Activated T-cell treated with anti-CD3 and anti-CD28 coated beads, Interleukin-2, amount 50 U/mL, for 4 hours (primary cell): ENCODE measurements around the gene FILIP1L. TPM values are rescaled to one million over a fixed set of nuclear protein-coding genes. Genes with fewer than 3 reads are reported as not detected.

Source experiments
- ATAC-seq, 2 donors: fragments of 200-7000 bp; cut with Tn5 transposase; one replicate each; pipeline ENCODE4 v1.10.0; 2021
- DNase-seq: peaks from one replicate; pipeline ENCODE4 v3.0.0-alpha.2; 2020
- H3K27me3 Mint-ChIP-seq: one replicate; pipeline ENCODE4 v1.8.0; 2021; ENCODE audit warnings: low read depth, mixed read lengths
- H3K36me3 Mint-ChIP-seq: one replicate; pipeline ENCODE4 v1.8.0; 2022; ENCODE audit warnings: mixed read lengths; ENCODE audit not compliant: insufficient read depth
- H3K4me1 Mint-ChIP-seq: one replicate; pipeline ENCODE4 v1.8.0; 2021; ENCODE audit warnings: low read depth, mixed read lengths
- H3K4me3 Mint-ChIP-seq: one replicate; pipeline ENCODE4 v1.8.0; 2021; ENCODE audit warnings: mild to moderate bottlenecking, moderate library complexity, mixed read lengths
- H3K9me3 Mint-ChIP-seq: one replicate; pipeline ENCODE4 v1.8.0; 2021; ENCODE audit warnings: mixed read lengths
- total RNA-seq, 3 donors: library from RNA; stranded (reverse); gene quantifications; one replicate each; pipeline ENCODE4 v1.2.1, GENCODE V29; 2021

The FILIP1L gene
- total RNA-seq, 3 donors from 2014 or later: 0.08 to 0.28 TPM; not detected in 1

GRCh38 chr3:100001526-100002270 is 112.6 kb downstream of the FILIP1L start:
- no peak for ATAC-seq
- Mint-ChIP-seq H3K36me3 (peaks cover 4% of the 10 kb centered on the region), H3K4me1 (peaks cover 2% of the 10 kb centered on the region), H3K27me3 (no peaks in the 10 kb centered on the region), H3K9me3 (no peaks in the 10 kb centered on the region), H3K4me3 (no peak overlapping the region)
- no peak for DNase-seq

- Mint-ChIP-seq H3K36me3 (peaks cover 7% of the 10 kb centered on the region), H3K27me3 (no peaks in the 10 kb centered on the region), H3K9me3 (no peaks in the 10 kb centered on the region), H3K4me3 (no peak overlapping the region), H3K4me1 (peaks cover 2% of the 10 kb centered on the region)
- DNase-seq (no peak), ATAC-seq (no peak)
Measured at GRCh38 chr3:100001083-100001482, 113.2 kb downstream of the FILIP1L start.

- DNase-seq: no peak
- H3K4me3 Mint-ChIP-seq: no peak overlapping the region
- peaks cover 2% of the 10 kb centered on the region for H3K4me1 Mint-ChIP-seq
- no peaks in the 10 kb centered on the region for H3K9me3 Mint-ChIP-seq
- no peaks in the 10 kb centered on the region for H3K27me3 Mint-ChIP-seq
- H3K36me3 Mint-ChIP-seq: peaks cover 10% of the 10 kb centered on the region
- no peak for ATAC-seq
Measured at GRCh38 chr3:99999536-99999935, 114.8 kb downstream of the FILIP1L start.

- no peaks in the 10 kb centered on the region for H3K27me3 Mint-ChIP-seq
- H3K4me1 Mint-ChIP-seq: no peaks in the 10 kb centered on the region
- peaks cover 18% of the 10 kb centered on the region for H3K9me3 Mint-ChIP-seq
- ATAC-seq: no peak
- H3K36me3 Mint-ChIP-seq: peaks cover 29% of the 10 kb centered on the region
- DNase-seq: no peak
- no peak overlapping the region for H3K4me3 Mint-ChIP-seq
Measured at GRCh38 chr3:99997293-99997692, 117.0 kb downstream of the FILIP1L start.

GRCh38 chr3:99990179-99990578 is 124.1 kb downstream of the FILIP1L start:
- peaks cover 19% of the 10 kb centered on the region for H3K9me3 Mint-ChIP-seq
- H3K36me3 Mint-ChIP-seq: peaks cover 20% of the 10 kb centered on the region
- DNase-seq (no peak), ATAC-seq (no peak)
- H3K27me3 Mint-ChIP-seq: no peaks in the 10 kb centered on the region
- H3K4me3 Mint-ChIP-seq: no peak overlapping the region
- H3K4me1 Mint-ChIP-seq: no peaks in the 10 kb centered on the region

- no peaks in the 10 kb centered on the region for H3K4me1 Mint-ChIP-seq
Measured at GRCh38 chr3:99984668-99985067, 129.6 kb downstream of the FILIP1L start.

GRCh38 chr3:99984139-99984538 is 130.2 kb downstream of the FILIP1L start:
- Mint-ChIP-seq H3K27me3 (no peaks in the 10 kb centered on the region), H3K36me3 (peaks cover 5% of the 10 kb centered on the region), H3K4me1 (no peaks in the 10 kb centered on the region), H3K9me3 (no peaks in the 10 kb centered on the region), H3K4me3 (no peak overlapping the region)
- DNase-seq (no peak), ATAC-seq (no peak)

More at GRCh38 chr3:99984668-99985067, 129.6 kb downstream of the FILIP1L start:
- Mint-ChIP-seq H3K9me3 (no peaks in the 10 kb centered on the region), H3K36me3 (peaks cover 5% of the 10 kb centered on the region), H3K4me3 (no peak overlapping the region), H3K27me3 (no peaks in the 10 kb centered on the region)
- DNase-seq (no peak), ATAC-seq (no peak)

GRCh38 chr3:99982650-99983049 is 131.7 kb downstream of the FILIP1L start:
- H3K36me3 Mint-ChIP-seq: peaks cover 5% of the 10 kb centered on the region
- H3K27me3 Mint-ChIP-seq: no peaks in the 10 kb centered on the region
- no peak overlapping the region for H3K4me3 Mint-ChIP-seq
- H3K9me3 Mint-ChIP-seq: no peaks in the 10 kb centered on the region
- no peak for ATAC-seq
- H3K4me1 Mint-ChIP-seq: no peaks in the 10 kb centered on the region
- no peak for DNase-seq

GRCh38 chr3:99981138-99981537 is 133.2 kb downstream of the FILIP1L start:
- Mint-ChIP-seq H3K36me3 (peaks cover 12% of the 10 kb centered on the region), H3K4me1 (no peaks in the 10 kb centered on the region), H3K9me3 (peaks cover 8% of the 10 kb centered on the region), H3K27me3 (no peaks in the 10 kb centered on the region), H3K4me3 (no peak overlapping the region)
- no peak for ATAC-seq
- no peak for DNase-seq

- Mint-ChIP-seq H3K36me3 (peaks cover 12% of the 10 kb centered on the region), H3K9me3 (peaks cover 8% of the 10 kb centered on the region), H3K27me3 (no peaks in the 10 kb centered on the region), H3K4me3 (no peak overlapping the region), H3K4me1 (no peaks in the 10 kb centered on the region)
- DNase-seq: no peak
- ATAC-seq: no peak
Measured at GRCh38 chr3:99980606-99981005, 133.7 kb downstream of the FILIP1L start.

GRCh38 chr3:99978221-99978620 is 136.1 kb downstream of the FILIP1L start:
- no peak for DNase-seq
- Mint-ChIP-seq H3K27me3 (no peaks in the 10 kb centered on the region), H3K36me3 (peaks cover 14% of the 10 kb centered on the region), H3K9me3 (peaks cover 8% of the 10 kb centered on the region), H3K4me1 (no peaks in the 10 kb centered on the region), H3K4me3 (no peak overlapping the region)
- ATAC-seq: no peak

GRCh38 chr3:99976584-99976983 is 137.7 kb downstream of the FILIP1L start:
- ATAC-seq: no peak
- Mint-ChIP-seq H3K4me1 (no peaks in the 10 kb centered on the region), H3K36me3 (peaks cover 18% of the 10 kb centered on the region), H3K9me3 (peaks cover 8% of the 10 kb centered on the region), H3K4me3 (no peak overlapping the region), H3K27me3 (no peaks in the 10 kb centered on the region)
- no peak for DNase-seq

GRCh38 chr3:99974989-99975388 is 139.3 kb downstream of the FILIP1L start:
- no peaks in the 10 kb centered on the region for H3K27me3 Mint-ChIP-seq
- peaks cover 13% of the 10 kb centered on the region for H3K36me3 Mint-ChIP-seq
- no peaks in the 10 kb centered on the region for H3K4me1 Mint-ChIP-seq
- peaks cover 8% of the 10 kb centered on the region for H3K9me3 Mint-ChIP-seq
- no peak for ATAC-seq
- DNase-seq: no peak
- no peak overlapping the region for H3K4me3 Mint-ChIP-seq

GRCh38 chr3:99972380-99973104 is 141.8 kb downstream of the FILIP1L start:
- Mint-ChIP-seq H3K9me3 (peaks cover 8% of the 10 kb centered on the region), H3K4me1 (peaks cover 13% of the 10 kb centered on the region), H3K27me3 (no peaks in the 10 kb centered on the region), H3K4me3 (no peak overlapping the region), H3K36me3 (peaks cover 16% of the 10 kb centered on the region)
- ATAC-seq (no peak), DNase-seq (no peak)

GRCh38 chr3:99971761-99972160 is 142.5 kb downstream of the FILIP1L start:
- Mint-ChIP-seq H3K36me3 (peaks cover 16% of the 10 kb centered on the region), H3K9me3 (peaks cover 2% of the 10 kb centered on the region), H3K4me1 (peaks cover 13% of the 10 kb centered on the region), H3K27me3 (no peaks in the 10 kb centered on the region), H3K4me3 (no peak overlapping the region)
- ATAC-seq: no peak
- no peak for DNase-seq
